Aorta (tissue), 5 donors: ENCODE results near the gene NKD1. TPM values are rescaled to one million over a fixed set of nuclear protein-coding genes. Genes with fewer than 3 reads are reported as not detected.

ENCODE experiments used
- ATAC-seq: fragments of 200-7000 bp; cut with Tn5 transposase; one replicate; pipeline ENCODE4 v1.9.1; 2022; ENCODE audit warnings: moderate library complexity; ENCODE audit not compliant: low FRiP score
- DNase-seq, 2 donors: peaks; one replicate each; pipeline ENCODE4 v3.0.0-alpha.2; 2020
- H3K27ac ChIP-seq, 2 donors: one replicate each; pipeline ENCODE4 v1.5.1; 2013; ENCODE audit warnings: low read length in 2 of 2, mild to moderate bottlenecking in 2 of 2, moderate library complexity in 2 of 2, control low read depth in 1 of 2, inconsistent platforms in 1 of 2, low read depth in 1 of 2
- H3K27me3 ChIP-seq, 2 donors: one replicate each; pipeline ENCODE4 v1.6.1; 2013; ENCODE audit warnings: control low read depth in 1 of 2, low read length in 1 of 2, mild to moderate bottlenecking in 1 of 2, moderate library complexity in 1 of 2; ENCODE audit not compliant: insufficient read depth in 2 of 2, control insufficient read depth in 1 of 2
- H3K36me3 ChIP-seq, 2 donors: one replicate each; pipeline ENCODE4 v1.6.1; 2013; ENCODE audit warnings: control low read depth in 1 of 2, low read length in 1 of 2, mild to moderate bottlenecking in 1 of 2; ENCODE audit not compliant: insufficient read depth in 2 of 2, control insufficient read depth in 1 of 2
- H3K4me1 ChIP-seq, 2 donors: one replicate each; pipeline ENCODE4 v1.6.1; 2013; ENCODE audit warnings: low read length in 2 of 2, control low read depth in 1 of 2, mild to moderate bottlenecking in 1 of 2, moderate library complexity in 1 of 2; ENCODE audit not compliant: insufficient read depth in 2 of 2, control insufficient read depth in 1 of 2
- H3K4me3 ChIP-seq, 2 donors: one replicate each; pipeline ENCODE4 v1.5.1; 2013; ENCODE audit warnings: low read length in 2 of 2, control low read depth in 1 of 2, mild to moderate bottlenecking in 1 of 2
- H3K9me3 ChIP-seq: one replicate; pipeline ENCODE4 v1.6.1; 2013; ENCODE audit warnings: mild to moderate bottlenecking, low read length; ENCODE audit not compliant: control insufficient read depth
- WGBS, 2 donors: extraction: QIAGEN DNeasy Blood & Tissue Kit; methylation state at CpG; one replicate each; pipeline ENCODE4 v1.1.7; 2013; 5-methylcytosine and 5-hydroxymethylcytosine counted together
- intact Hi-C, 2 donors: fragments of 100-400 bp; cut with DNase I; formaldehyde crosslinking; loops; one replicate each; pipeline versions ENCODE4 v1.14.2 to v1.15.0; 2022
- polyA plus RNA-seq, 2 donors: library from polyadenylated mRNA; stranded (reverse); fragments of 200-250 nt; gene quantifications; one replicate each; pipeline ENCODE4 v1.2.3, GENCODE V29; 2013
- total RNA-seq, 2 donors: library from RNA; stranded (reverse); fragmentation: NEBNext Ultra II Directional; extraction: Animal tissue kit (Norgen Biotek cat#: 25700); gene quantifications; one replicate each; pipeline ENCODE4 v1.2.1, GENCODE V29; 2021
- donor health status: healthy with polysubstance abuse.
- donor health status: Bipolar disorder and iron deficiency.
- donor health status: DM: no; HTN: no; CAD: no.
- donor health status: DM: no; HTN: no; CAD: no.
- donor health status: DM: yes; HTN: yes; CAD: no.

Gene NKD1
- total and polyA plus RNA-seq, 4 donors = 5.1 to 55.2 (median 21.0) TPM

- Histone ChIP-seq H3K27ac (peak overlapping the region in 1 of 2 donors; percentile 39), H3K9me3 (no peaks in the 10 kb centered on the region), H3K4me1 (peaks cover 9 to 19% of the 10 kb centered on the region in 2 donors), H3K27me3 (no peaks in the 10 kb centered on the region), H3K36me3 (no peaks in the 10 kb centered on the region), H3K4me3 (no peak overlapping the region)
- DNase-seq (peak in 1 of 2 donors; percentile 32), ATAC-seq (no peak)
- 27 to 39% methylated on average over 4 of the region's 4 CpGs for WGBS, 2 donors
- intact Hi-C loops = no loop called here
These were observed 33.6 kb downstream of the NKD1 start for GRCh38 chr16:50581845-50582244.

- Histone ChIP-seq H3K27me3 (no peaks in the 10 kb centered on the region), H3K9me3 (no peaks in the 10 kb centered on the region), H3K36me3 (no peaks in the 10 kb centered on the region), H3K4me3 (no peak overlapping the region), H3K27ac (no peak overlapping the region), H3K4me1 (peaks cover 9 to 19% of the 10 kb centered on the region in 2 donors)
- intact Hi-C loops = no loop called here
- WGBS, 2 donors = 87 to 95% methylated on average over 3 of the region's 3 CpGs
- DNase-seq (peak in 1 of 2 donors; percentile 56), ATAC-seq (no peak)
These were observed 35.0 kb downstream of the NKD1 start for GRCh38 chr16:50583211-50583610.

DNA sequence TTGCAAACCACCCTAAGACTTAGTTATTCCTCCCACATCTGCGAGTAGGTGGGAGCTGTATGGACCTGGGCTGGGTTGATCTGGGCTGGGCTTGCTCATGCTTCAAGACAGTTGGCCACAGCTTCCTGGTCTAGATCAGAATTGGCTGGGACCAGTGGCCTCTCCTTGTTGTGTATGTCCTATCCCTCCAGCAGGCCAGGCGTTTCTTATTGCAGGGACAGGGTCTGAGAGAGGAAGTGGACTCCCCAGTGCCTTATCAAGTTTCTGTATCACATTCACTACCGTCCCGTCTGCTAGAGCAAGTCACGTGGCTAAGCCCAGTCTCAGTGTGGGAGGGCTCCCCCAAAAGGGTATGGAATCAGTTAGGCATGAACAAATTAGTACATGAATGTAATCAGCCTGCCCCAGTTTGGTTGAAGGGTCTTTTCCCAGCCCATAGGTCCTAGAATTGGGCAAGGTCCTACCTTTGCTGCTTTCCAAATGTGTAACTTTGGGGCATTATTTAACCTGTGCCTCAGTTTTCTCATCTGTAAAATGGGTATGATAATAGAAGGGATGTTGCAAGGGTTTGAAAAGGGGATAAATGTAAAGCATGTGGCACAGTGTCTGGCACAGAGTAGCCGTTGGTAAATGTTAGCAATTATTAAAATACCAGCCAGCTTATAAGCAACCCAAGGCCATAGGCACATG, 36.0 kb downstream of the NKD1 start:
- DNase-seq = peak in 1 of 2 donors; percentile 50
- no peak for ATAC-seq
- 84 to 88% methylated on average over 6 of the region's 6 CpGs for WGBS, 2 donors
- Histone ChIP-seq H3K4me3 (no peak overlapping the region), H3K27ac (peak overlapping the region; percentile 63 to 86), H3K4me1 (peaks cover 9 to 19% of the 10 kb centered on the region in 2 donors), H3K27me3 (no peaks in the 10 kb centered on the region), H3K36me3 (no peaks in the 10 kb centered on the region), H3K9me3 (no peaks in the 10 kb centered on the region)
- intact Hi-C loops = no loop called here

DNA sequence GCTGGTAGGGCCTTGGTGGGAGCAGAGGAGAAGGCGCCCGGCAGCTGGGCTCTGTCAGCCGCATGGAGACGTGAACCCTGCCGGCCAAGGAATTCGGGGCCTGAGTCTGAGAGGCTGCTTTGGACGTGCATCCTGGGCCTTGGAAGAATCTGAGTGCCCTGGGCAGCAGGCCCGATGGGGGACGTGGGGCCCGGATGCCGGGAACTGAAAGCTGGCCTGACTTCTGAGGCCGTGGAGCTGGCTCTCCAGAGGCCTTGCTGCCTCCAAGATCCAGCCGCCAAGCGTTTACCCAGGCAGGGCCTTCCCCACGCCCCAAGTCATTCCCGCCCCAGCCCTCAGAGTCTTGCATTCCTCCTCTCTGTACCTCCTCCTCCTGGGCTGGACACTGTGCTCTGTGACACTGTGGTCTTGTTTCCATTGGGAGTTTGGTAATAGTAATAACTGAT, 37.2 kb downstream of the NKD1 start:
- intact Hi-C loops = loop anchor here in 1 of 2 donors (5.0 kb wide), 1 partner anchor 33 kb away; no protein-coding TSS in a partner anchor
- Histone ChIP-seq H3K9me3 (no peaks in the 10 kb centered on the region), H3K4me3 (no peak overlapping the region), H3K27me3 (no peaks in the 10 kb centered on the region), H3K36me3 (no peaks in the 10 kb centered on the region), H3K27ac (peak overlapping the region; percentile 63 to 96), H3K4me1 (peaks cover 9 to 19% of the 10 kb centered on the region in 2 donors)
- peak; percentile 89 for ATAC-seq
- WGBS, 2 donors = 5 to 7% methylated on average over 15 to 16 of the region's 16 CpGs
- peak; percentile 93 to 94 for DNase-seq

- H3K27ac ChIP-seq = no peak overlapping the region
- no peaks in the 10 kb centered on the region for H3K27me3 ChIP-seq
- intact Hi-C loops = loop anchor here in 1 of 2 donors (5.0 kb wide), 1 partner anchor 35 kb away; no protein-coding TSS in a partner anchor
- H3K9me3 ChIP-seq = no peaks in the 10 kb centered on the region
- WGBS, 2 donors = 97% methylated on average over 2 of the region's 2 CpGs
- peaks cover 3 to 6% of the 10 kb centered on the region in 2 donors for H3K4me1 ChIP-seq
- no peak for ATAC-seq
- H3K4me3 ChIP-seq = no peak overlapping the region
- H3K36me3 ChIP-seq = no peaks in the 10 kb centered on the region
- peak in 1 of 2 donors; percentile 4 for DNase-seq
These were observed 39.3 kb downstream of the NKD1 start for GRCh38 chr16:50587543-50587942.

- DNase-seq = peak in 1 of 2 donors; percentile 13
- H3K27me3 ChIP-seq = no peaks in the 10 kb centered on the region
- no peaks in the 10 kb centered on the region for H3K36me3 ChIP-seq
- intact Hi-C loops = loop anchor here in 1 of 2 donors (5.0 kb wide), 1 partner anchor 36 kb away; no protein-coding TSS in a partner anchor
- no peak for ATAC-seq
- no peak overlapping the region for H3K27ac ChIP-seq
- no peaks in the 10 kb centered on the region for H3K9me3 ChIP-seq
- WGBS, 2 donors = 96 to 97% methylated on average over 2 of the region's 2 CpGs
- H3K4me1 ChIP-seq = peaks cover 0 to 6% of the 10 kb centered on the region in 2 donors
- H3K4me3 ChIP-seq = no peak overlapping the region
These were observed 40.1 kb downstream of the NKD1 start for GRCh38 chr16:50588276-50588675.

- WGBS, 2 donors = 81 to 84% methylated on average over 6 of the region's 6 CpGs
- no peak overlapping the region for H3K27ac ChIP-seq
- no peak overlapping the region for H3K4me3 ChIP-seq
- intact Hi-C loops = loop anchor here in 1 of 2 donors (5.0 kb wide), 1 partner anchor 44 kb away; the partner anchor contains the start of gene NKD1
- ATAC-seq = no peak
- H3K27me3 ChIP-seq = no peaks in the 10 kb centered on the region
- H3K9me3 ChIP-seq = no peaks in the 10 kb centered on the region
- no peaks in the 10 kb centered on the region for H3K36me3 ChIP-seq
- H3K4me1 ChIP-seq = no peaks in the 10 kb centered on the region
- peak in 1 of 2 donors; percentile 28 for DNase-seq
These were observed 43.0 kb downstream of the NKD1 start for GRCh38 chr16:50591209-50591608.

- Histone ChIP-seq H3K27me3 (no peaks in the 10 kb centered on the region), H3K36me3 (no peaks in the 10 kb centered on the region), H3K27ac (no peak overlapping the region), H3K4me3 (no peak overlapping the region), H3K4me1 (no peaks in the 10 kb centered on the region), H3K9me3 (no peaks in the 10 kb centered on the region)
- DNase-seq (peak; percentile 91 to 94), ATAC-seq (peak; percentile 91)
- intact Hi-C loops = loop anchor here in 1 of 2 donors (5.0 kb wide), 1 partner anchor 45 kb away; the partner anchor contains the start of gene NKD1
- 19 to 22% methylated on average over 23 to 24 of the region's 24 CpGs for WGBS, 2 donors
These were observed 43.9 kb downstream of the NKD1 start for GRCh38 chr16:50591800-50592771.
